Thyroid gland (tissue), 4 donors: ENCODE data around the gene LYPD1. TPM values are rescaled to one million over a fixed set of nuclear protein-coding genes. Genes with fewer than 3 reads are reported as not detected.

Experiments
- DNase-seq, 2 donors: peaks; one replicate each; pipeline ENCODE4 v3.0.0-alpha.2; 2019
- H3K27ac ChIP-seq, 3 donors: fragments of 200-600 bp; sonication (generic); 1 replicate in 2 of 3; 2 replicates in 1 of 3; pipeline ENCODE4 v1.5.1; 2016 to 2019; ENCODE audit warnings: mild to moderate bottlenecking in 1 of 3, moderate library complexity in 1 of 3
- H3K27me3 ChIP-seq: fragments of 200-600 bp; sonication (generic); one replicate; pipeline ENCODE4 v1.5.1; 2019
- H3K36me3 ChIP-seq, 2 donors: fragments of 200-600 bp; sonication (generic); one replicate each; pipeline ENCODE4 v1.5.1; 2016 to 2019
- H3K4me1 ChIP-seq, 2 donors: fragments of 200-600 bp; sonication (generic); one replicate each; pipeline ENCODE4 v1.5.1; 2017 to 2019
- H3K4me3 ChIP-seq, 3 donors: fragments of 200-600 bp; sonication (generic); replicated peaks in 1 of 3; 1 replicate in 2 of 3; 2 replicates in 1 of 3; pipeline ENCODE4 v1.5.1; 2016; ENCODE audit warnings: mild to moderate bottlenecking in 1 of 3
- H3K9me3 ChIP-seq: fragments of 200-600 bp; sonication (generic); one replicate; pipeline ENCODE4 v1.5.1; 2017
- CTCF ChIP-seq, 6 experiments: fragments of 200-600 bp in 3 of 6; fragments of 450-650 bp in 3 of 6; sonication (generic) in 3 of 6; IDR thresholded peaks; one replicate each; pipeline ENCODE4 v1.5.1; 2016 to 2019; ENCODE audit warnings: antibody characterized with exemption in 6 of 6, mild to moderate bottlenecking in 2 of 6, inconsistent platforms in 1 of 6, moderate library complexity in 1 of 6
- POLR2A ChIP-seq, 2 donors: fragments of 450-650 bp; IDR thresholded peaks; one replicate each; pipeline ENCODE4 v1.6.1; 2017; ENCODE audit warnings: antibody characterized with exemption in 2 of 2, mild to moderate bottlenecking in 2 of 2, moderate library complexity in 1 of 2
- WGBS, 2 donors: methylation state at CpG; one replicate each; pipeline ENCODE4 v1.1.5; 2017; 5-methylcytosine and 5-hydroxymethylcytosine counted together
- intact Hi-C: fragments of 100-400 bp; cut with DNase I; formaldehyde crosslinking; loops from one replicate; pipeline ENCODE4 v1.15.1; 2023
- total RNA-seq, 4 donors: library from RNA; depleted of rRNA; stranded (reverse); fragments of >200 nt; gene quantifications; one replicate each; pipeline ENCODE4 v1.2.3, GENCODE V29; 2016

The LYPD1 gene
- total RNA-seq, 4 donors from 2014 or later, result 0.45 to 1.9 (median 0.93) TPM; not detected in 1

- Histone ChIP-seq H3K4me3 (no peak overlapping the region), H3K27me3 (no peaks in the 10 kb centered on the region), H3K4me1 (peaks cover 15 to 19% of the 10 kb centered on the region in 2 donors), H3K27ac (no peak overlapping the region), H3K36me3 (no peaks in the 10 kb centered on the region), H3K9me3 (no peaks in the 10 kb centered on the region)
- intact Hi-C loops, result no loop called here
- TF ChIP-seq CTCF (IDR thresholded peaks at IDR 0.05) (no peak), POLR2A (IDR thresholded peaks at IDR 0.05) (no peak)
- WGBS, 2 donors, result 78 to 84% methylated on average over 9 of the region's 9 CpGs
- no peak for DNase-seq
Observed at GRCh38 chr2:132623096-132623839, 46.7 kb downstream of the LYPD1 start.

- H3K36me3 ChIP-seq, result no peaks in the 10 kb centered on the region
- no peak overlapping the region for H3K4me3 ChIP-seq
- no peaks in the 10 kb centered on the region for H3K9me3 ChIP-seq
- intact Hi-C loops, result no loop called here
- WGBS, 2 donors, result 41 to 55% methylated on average over 8 of the region's 8 CpGs
- TF ChIP-seq CTCF (IDR thresholded peaks at IDR 0.05) (no peak), POLR2A (IDR thresholded peaks at IDR 0.05) (no peak)
- H3K27ac ChIP-seq, result peak overlapping the region in 1 of 3 donors; percentile 6
- peak; percentile 43 to 62 for DNase-seq
- no peaks in the 10 kb centered on the region for H3K27me3 ChIP-seq
- peaks cover 18 to 25% of the 10 kb centered on the region in 2 donors for H3K4me1 ChIP-seq
Observed at GRCh38 chr2:132621131-132621875, 48.7 kb downstream of the LYPD1 start.

DNA sequence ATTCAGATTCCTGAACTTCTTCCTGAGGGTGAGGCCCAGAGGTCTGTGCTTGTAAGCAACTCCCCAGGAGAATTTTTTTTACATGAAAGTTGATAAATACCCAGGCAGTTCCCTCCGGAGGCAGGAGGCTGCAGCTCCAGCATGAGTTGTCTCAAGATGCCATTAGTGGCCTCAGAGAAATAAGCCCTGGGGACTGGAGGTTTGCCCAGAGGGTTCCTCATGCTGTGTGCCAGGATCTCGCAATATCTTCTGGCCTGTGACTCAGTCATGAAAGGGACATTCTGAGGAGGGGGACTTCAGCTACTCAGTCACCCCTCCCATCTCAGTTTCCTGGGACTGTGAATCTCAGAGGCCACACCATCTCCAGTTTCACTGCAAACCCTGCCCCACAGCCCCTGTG, 49.9 kb downstream of the LYPD1 start:
- H3K36me3 ChIP-seq, result no peaks in the 10 kb centered on the region
- intact Hi-C loops, result no loop called here
- no peak overlapping the region for H3K4me3 ChIP-seq
- no peak overlapping the region for H3K27ac ChIP-seq
- no peaks in the 10 kb centered on the region for H3K27me3 ChIP-seq
- WGBS, 2 donors, result 40 to 57% methylated on average over 2 of the region's 2 CpGs
- H3K4me1 ChIP-seq, result peaks cover 26 to 33% of the 10 kb centered on the region in 2 donors
- peak in 1 of 2 donors; percentile 43 for DNase-seq
- TF ChIP-seq CTCF (IDR thresholded peaks at IDR 0.05) (no peak), POLR2A (IDR thresholded peaks at IDR 0.05) (no peak)
- H3K9me3 ChIP-seq, result no peaks in the 10 kb centered on the region

GRCh38 chr2:132618734-132619133, 51.3 kb downstream of the LYPD1 start:
- no peak for TF ChIP-seq POLR2A (IDR thresholded peaks at IDR 0.05)
- TF ChIP-seq CTCF (IDR thresholded peaks at IDR 0.05), result no peak
- H3K27me3 ChIP-seq, result no peaks in the 10 kb centered on the region
- no peaks in the 10 kb centered on the region for H3K36me3 ChIP-seq
- no peak for DNase-seq
- H3K4me1 ChIP-seq, result peaks cover 29 to 36% of the 10 kb centered on the region in 2 donors
- intact Hi-C loops, result no loop called here
- H3K27ac ChIP-seq, result no peak overlapping the region
- H3K4me3 ChIP-seq, result no peak overlapping the region
- H3K9me3 ChIP-seq, result no peaks in the 10 kb centered on the region
- 91 to 94% methylated on average over 3 to 7 of the region's 7 CpGs for WGBS, 2 donors

DNA sequence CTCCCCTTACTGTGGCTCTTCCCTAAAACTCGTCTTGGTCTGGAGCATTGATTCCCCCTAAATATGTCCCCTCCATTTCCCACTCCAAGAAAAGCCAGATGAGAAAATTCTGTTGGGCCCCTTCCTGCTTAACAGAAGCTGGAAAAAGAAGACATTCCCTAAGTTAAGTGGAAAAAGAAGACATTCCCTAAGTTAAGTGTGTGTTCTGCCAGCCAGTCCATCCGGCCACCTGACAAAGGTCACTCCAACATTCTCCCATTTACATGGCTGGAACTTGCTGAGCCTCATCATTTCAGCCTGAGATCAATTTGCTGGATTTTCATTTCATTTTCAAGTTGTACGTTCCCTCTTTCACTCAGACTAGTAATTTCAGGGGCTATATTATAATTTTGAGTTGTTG, 52.0 kb downstream of the LYPD1 start:
- peaks cover 29 to 36% of the 10 kb centered on the region in 2 donors for H3K4me1 ChIP-seq
- H3K36me3 ChIP-seq, result no peaks in the 10 kb centered on the region
- no peak overlapping the region for H3K27ac ChIP-seq
- TF ChIP-seq POLR2A (IDR thresholded peaks at IDR 0.05), result no peak
- TF ChIP-seq CTCF (IDR thresholded peaks at IDR 0.05), result no peak
- intact Hi-C loops, result no loop called here
- no peaks in the 10 kb centered on the region for H3K9me3 ChIP-seq
- no peaks in the 10 kb centered on the region for H3K27me3 ChIP-seq
- peak; percentile 33 to 53 for DNase-seq
- H3K4me3 ChIP-seq, result no peak overlapping the region
- WGBS, 2 donors, result 64 to 67% methylated on average over 3 of the region's 3 CpGs
